ENCODE results near the gene CLEC16A. TPM values are rescaled to one million over a fixed set of nuclear protein-coding genes. Genes with fewer than 3 reads are reported as not detected.

The CLEC16A gene
- total RNA-seq, 4 donors from 2014 or later = 38.2 to 153 (median 92.7) TPM

GRCh38 chr16:11127610-11128195 is 183.3 kb downstream of the CLEC16A start:
- peak overlapping the region in 3 of 4 donors; percentile 54 to 79 (median 74) for H3K27ac ChIP-seq
- intact Hi-C loops (cut with DNase I; ENCODE audit: low total_unique reads) = no loop called here
- no peaks in the 10 kb centered on the region for H3K27me3 ChIP-seq
- no peaks in the 10 kb centered on the region for H3K9me3 ChIP-seq
- peaks cover 0 to 10% (median 0%) of the 10 kb centered on the region in 4 donors for H3K36me3 ChIP-seq
- no peak overlapping the region for H3K4me3 ChIP-seq
- 81 to 91% methylated on average over 6 to 7 of the region's 7 CpGs for WGBS, 2 donors (ENCODE audit: low coverage in 1 of 2)
- TF ChIP-seq CTCF (IDR thresholded peaks at IDR 0.05) (no peak), EP300 (IDR thresholded peaks at IDR 0.05; ENCODE audit: low read depth) (no peak), POLR2A (IDR thresholded peaks at IDR 0.05) (no peak), POLR2AphosphoS5 (IDR thresholded peaks at IDR 0.05) (no peak)
- peaks cover 8 to 23% (median 13%) of the 10 kb centered on the region in 4 donors for H3K4me1 ChIP-seq
- no peak for DNase-seq
- in situ Hi-C loops (cut with MboI; ENCODE audit: low pct_ligation_motif_present in 1 of 4, low pct_unique_long_range_greater_than_20kb in 1 of 4, low sequenced_read_pairs in 3 of 4) = no loop called here

GRCh38 chr16:11128211-11129141 is 184.1 kb downstream of the CLEC16A start:
- no peak for DNase-seq
- Histone ChIP-seq H3K27ac (peak overlapping the region; percentile 19 to 79 (median 64)), H3K36me3 (peaks cover 0 to 10% (median 0%) of the 10 kb centered on the region in 4 donors), H3K4me3 (no peak overlapping the region), H3K4me1 (peaks cover 13 to 31% (median 16%) of the 10 kb centered on the region in 4 donors), H3K27me3 (no peaks in the 10 kb centered on the region), H3K9me3 (no peaks in the 10 kb centered on the region)
- in situ Hi-C loops (cut with MboI; ENCODE audit: low pct_ligation_motif_present in 1 of 4, low pct_unique_long_range_greater_than_20kb in 1 of 4, low sequenced_read_pairs in 3 of 4) = no loop called here
- WGBS, 2 donors (ENCODE audit: low coverage in 1 of 2) = 61 to 71% methylated on average over 1 to 7 of the region's 9 CpGs
- intact Hi-C loops (cut with DNase I; ENCODE audit: low total_unique reads) = no loop called here
- TF ChIP-seq POLR2AphosphoS5 (IDR thresholded peaks at IDR 0.05) = peak in 1 of 3 donors; percentile 10
- no peak for TF ChIP-seq CTCF (IDR thresholded peaks at IDR 0.05)

GRCh38 chr16:11129378-11129781 is 185.0 kb downstream of the CLEC16A start:
- intact Hi-C loops (cut with DNase I; ENCODE audit: low total_unique reads) = no loop called here
- Histone ChIP-seq H3K36me3 (peaks cover 0 to 2% (median 0%) of the 10 kb centered on the region in 4 donors), H3K4me1 (peaks cover 13 to 35% (median 16%) of the 10 kb centered on the region in 4 donors), H3K4me3 (no peak overlapping the region), H3K9me3 (no peaks in the 10 kb centered on the region), H3K27me3 (no peaks in the 10 kb centered on the region), H3K27ac (peak overlapping the region; percentile 19 to 79 (median 64))
- in situ Hi-C loops (cut with MboI; ENCODE audit: low pct_ligation_motif_present in 1 of 4, low pct_unique_long_range_greater_than_20kb in 1 of 4, low sequenced_read_pairs in 3 of 4) = no loop called here
- DNase-seq = no peak
- TF ChIP-seq EP300 (IDR thresholded peaks at IDR 0.05; ENCODE audit: low read depth) (no peak), CTCF (IDR thresholded peaks at IDR 0.05) (no peak), POLR2A (IDR thresholded peaks at IDR 0.05) (no peak), POLR2AphosphoS5 (IDR thresholded peaks at IDR 0.05) (no peak)
- 50 to 90% methylated on average over 2 to 4 of the region's 4 CpGs for WGBS, 2 donors (ENCODE audit: low coverage in 1 of 2)

- in situ Hi-C loops (cut with MboI; ENCODE audit: low pct_ligation_motif_present in 1 of 4, low pct_unique_long_range_greater_than_20kb in 1 of 4, low sequenced_read_pairs in 3 of 4) = no loop called here
- H3K36me3 ChIP-seq = no peaks in the 10 kb centered on the region
- no peak overlapping the region for H3K4me3 ChIP-seq
- DNase-seq = no peak
- no peaks in the 10 kb centered on the region for H3K9me3 ChIP-seq
- TF ChIP-seq POLR2A (IDR thresholded peaks at IDR 0.05) (no peak), CTCF (IDR thresholded peaks at IDR 0.05) (no peak), POLR2AphosphoS5 (IDR thresholded peaks at IDR 0.05) (no peak), EP300 (IDR thresholded peaks at IDR 0.05; ENCODE audit: low read depth) (no peak)
- H3K4me1 ChIP-seq = peaks cover 13 to 35% (median 18%) of the 10 kb centered on the region in 4 donors
- H3K27me3 ChIP-seq = no peaks in the 10 kb centered on the region
- intact Hi-C loops (cut with DNase I; ENCODE audit: low total_unique reads) = loop anchor here (5.0 kb wide), 1 partner anchor 34 kb away; no protein-coding TSS in a partner anchor
- peak overlapping the region in 3 of 4 donors; percentile 54 to 79 (median 74) for H3K27ac ChIP-seq
- 87 to 95% methylated on average over 4 to 7 of the region's 8 CpGs for WGBS, 2 donors (ENCODE audit: low coverage in 1 of 2)
Measured at GRCh38 chr16:11130978-11131665, 186.8 kb downstream of the CLEC16A start.

Data from transverse colon (tissue), 4 donors.